NT2/D1 (cell line): ENCODE data around the gene KDM6A.
"Not testable (repeated sequence)": the region's sequence is repeated elsewhere in the genome, so short reads cannot be mapped to it uniquely, and the experiment has no call there.

Experiments
- DNase-seq: peaks from one replicate; pipeline ENCODE4 v3.0.0-alpha.2; 2011; ENCODE audit warnings: low read depth, low spot score
- H3K27me3 ChIP-seq: 2 replicates; pipeline ENCODE4 v1.6.0; 2011; ENCODE audit warnings: mild to moderate bottlenecking; ENCODE audit not compliant: insufficient read length, insufficient read depth
- H3K36me3 ChIP-seq: 2 replicates; pipeline ENCODE4 v1.6.1; 2011; ENCODE audit warnings: mild to moderate bottlenecking, low read length, mixed read lengths; ENCODE audit not compliant: insufficient read depth, insufficient read length
- H3K4me1 ChIP-seq: 2 replicates; pipeline ENCODE4 v1.5.1; 2011; ENCODE audit not compliant: insufficient read depth, insufficient read length
- H3K4me3 ChIP-seq: 2 replicates; pipeline ENCODE4 v1.5.1; 2011; ENCODE audit warnings: low read depth; ENCODE audit not compliant: insufficient read length
- H3K9ac ChIP-seq: 2 replicates; pipeline ENCODE4 v1.6.0; 2011; ENCODE audit warnings: low read depth; ENCODE audit not compliant: insufficient read length
- H3K9me3 ChIP-seq: 2 replicates; pipeline ENCODE4 v1.5.1; 2011; ENCODE audit warnings: mild to moderate bottlenecking, low read length; ENCODE audit not compliant: insufficient read depth
- SUZ12 ChIP-seq: IDR thresholded peaks from 2 replicates; pipeline ENCODE4 v1.6.1; 2011; ENCODE audit not compliant: insufficient read length, insufficient read depth; ENCODE audit errors: extremely low read depth
- YY1 ChIP-seq: IDR thresholded peaks from 2 replicates; pipeline ENCODE4 v1.6.1; 2011; ENCODE audit not compliant: insufficient read length, insufficient read depth
- ZNF274 ChIP-seq: IDR thresholded peaks from 2 replicates; pipeline ENCODE4 v1.6.1; 2011; ENCODE audit warnings: mild to moderate bottlenecking, low read depth, low read length

Gene KDM6A

GRCh38 chrX:44980403-44980802 lies 107.4 kb downstream of the KDM6A start:
- no peak for DNase-seq
- Histone ChIP-seq H3K27me3 (no peaks in the 10 kb centered on the region), H3K9me3 (peaks cover 4% of the 10 kb centered on the region; the same call in 1 of the 2 replicates), H3K4me1 (no peaks in the 10 kb centered on the region), H3K36me3 (peaks cover 9% of the 10 kb centered on the region), H3K9ac (no peak overlapping the region), H3K4me3 (no peak overlapping the region)
- TF ChIP-seq YY1 = no peak

DNA sequence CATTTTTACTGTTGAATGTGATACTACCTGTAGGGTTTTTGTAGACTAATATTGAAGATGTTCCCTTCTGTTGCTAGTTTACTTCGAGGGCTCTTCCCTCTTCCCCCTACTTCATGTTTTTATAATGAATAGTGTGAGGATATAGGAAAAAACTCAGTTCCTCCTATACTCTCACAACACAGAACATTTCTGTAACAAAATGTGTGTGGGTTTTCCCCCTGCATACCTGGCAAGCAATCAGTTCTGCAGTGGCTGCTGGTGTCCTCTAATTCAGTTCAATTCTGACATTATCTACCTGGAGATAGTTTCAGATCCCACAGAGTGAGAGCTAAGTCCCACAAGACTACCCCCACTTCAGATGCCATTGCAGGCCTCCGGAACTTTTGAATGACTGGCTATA lies 107.9 kb downstream of the KDM6A start:
- no peaks in the 10 kb centered on the region for H3K27me3 ChIP-seq

GRCh38 chrX:44989995-44990770 lies 117.2 kb downstream of the KDM6A start:
- H3K4me3 ChIP-seq = no peak overlapping the region
- DNase-seq = no peak

More for the DNA sequence above, 107.9 kb downstream of the KDM6A start:
- TF ChIP-seq ZNF274 (no peak), YY1 (no peak), SUZ12 (no peak)
- H3K4me3 ChIP-seq = no peak overlapping the region
- no peaks in the 10 kb centered on the region for H3K4me1 ChIP-seq
- H3K36me3 ChIP-seq = peaks cover 7% of the 10 kb centered on the region
- H3K9me3 ChIP-seq = peaks cover under 1% of the 10 kb centered on the region; the same call in 1 of the 2 replicates
- no peak for DNase-seq
- no peak overlapping the region for H3K9ac ChIP-seq

GRCh38 chrX:44992775-44993174 lies 119.8 kb downstream of the KDM6A start:
- Histone ChIP-seq H3K9me3 (no peaks in the 10 kb centered on the region; the same call in 1 of the 2 replicates), H3K36me3 (peaks cover 15% of the 10 kb centered on the region)

More at GRCh38 chrX:44989995-44990770, 117.2 kb downstream of the KDM6A start:
- H3K9ac ChIP-seq = no peak overlapping the region
- no peaks in the 10 kb centered on the region for H3K27me3 ChIP-seq
- no peaks in the 10 kb centered on the region for H3K4me1 ChIP-seq
- H3K36me3 ChIP-seq = peaks cover 11% of the 10 kb centered on the region
- no peaks in the 10 kb centered on the region; the same call in 1 of the 2 replicates for H3K9me3 ChIP-seq
- TF ChIP-seq YY1 (no peak), ZNF274 (no peak), SUZ12 (no peak)

GRCh38 chrX:44996277-44996676 lies 123.3 kb downstream of the KDM6A start:
- no peak for TF ChIP-seq YY1
- no peak for TF ChIP-seq SUZ12
- TF ChIP-seq ZNF274 = no peak
- H3K4me3 ChIP-seq = no peak overlapping the region
- H3K9me3 ChIP-seq = no peaks in the 10 kb centered on the region
- H3K36me3 ChIP-seq = peaks cover 4% of the 10 kb centered on the region
- no peak overlapping the region for H3K9ac ChIP-seq
- DNase-seq = no peak
- peaks cover 2% of the 10 kb centered on the region for H3K4me1 ChIP-seq
- H3K27me3 ChIP-seq = no peaks in the 10 kb centered on the region

More at GRCh38 chrX:44992775-44993174, 119.8 kb downstream of the KDM6A start:
- no peaks in the 10 kb centered on the region for H3K27me3 ChIP-seq
- no peak overlapping the region for H3K4me3 ChIP-seq
- no peak for DNase-seq
- H3K9ac ChIP-seq = no peak overlapping the region
- H3K4me1 ChIP-seq = peaks cover 2% of the 10 kb centered on the region
- no peak for TF ChIP-seq SUZ12
- TF ChIP-seq YY1 = no peak
- TF ChIP-seq ZNF274 = no peak

GRCh38 chrX:44997282-44997812 lies 124.4 kb downstream of the KDM6A start:
- H3K9ac ChIP-seq = no peak overlapping the region
- H3K4me1 ChIP-seq = peaks cover 2% of the 10 kb centered on the region
- no peak for DNase-seq
- no peaks in the 10 kb centered on the region for H3K9me3 ChIP-seq
- peaks cover 4% of the 10 kb centered on the region for H3K36me3 ChIP-seq
- H3K27me3 ChIP-seq = no peaks in the 10 kb centered on the region
- TF ChIP-seq YY1 (no peak), ZNF274 (no peak), SUZ12 (no peak)
- H3K4me3 ChIP-seq = no peak overlapping the region

- Histone ChIP-seq H3K4me1 (peaks cover 2% of the 10 kb centered on the region), H3K9me3 (no peaks in the 10 kb centered on the region), H3K36me3 (peaks cover 4% of the 10 kb centered on the region), H3K4me3 (no peak overlapping the region), H3K9ac (no peak overlapping the region), H3K27me3 (no peaks in the 10 kb centered on the region)
- DNase-seq = no peak
- TF ChIP-seq YY1 (no peak), SUZ12 (no peak), ZNF274 (no peak)
Observed at GRCh38 chrX:44997888-44998287, 124.9 kb downstream of the KDM6A start.

- not testable (repeated sequence) for H3K9ac ChIP-seq, H3K4me3 ChIP-seq, H3K27me3 ChIP-seq, H3K9me3 ChIP-seq, H3K36me3 ChIP-seq, H3K4me1 ChIP-seq, DNase-seq
Observed at GRCh38 chrX:44999237-44999636, 126.2 kb downstream of the KDM6A start.

DNA sequence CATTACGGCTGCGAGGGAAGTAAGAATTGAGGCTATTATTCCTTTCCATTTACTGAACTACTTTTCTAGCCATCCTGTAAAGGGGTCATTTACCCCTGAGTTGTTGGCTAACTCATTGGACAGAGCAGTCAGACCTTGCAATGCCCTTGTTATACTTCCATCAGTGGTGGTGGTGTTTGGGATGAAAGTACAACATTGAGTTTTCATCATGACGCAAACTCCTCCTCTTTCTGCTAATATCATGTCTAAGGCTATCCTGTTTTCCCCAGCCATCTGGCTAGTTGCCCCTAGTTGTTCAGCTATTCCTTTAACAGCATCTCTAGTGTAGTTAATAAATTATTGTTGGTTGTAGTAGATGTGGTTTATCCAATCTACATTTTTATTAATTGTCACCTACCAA lies 126.9 kb downstream of the KDM6A start:
- H3K4me1 ChIP-seq, DNase-seq, H3K27me3 ChIP-seq, H3K9me3 ChIP-seq, H3K4me3 ChIP-seq, H3K9ac ChIP-seq, H3K36me3 ChIP-seq: not testable (repeated sequence)
